K562 (cell line): ENCODE measurements around the gene MEGF10. TPM values are rescaled to one million over a fixed set of nuclear protein-coding genes. Genes with fewer than 3 reads are reported as not detected.

Experiments
- ATAC-seq: fragments of 200-7000 bp; cut with Tn5 transposase; 3 replicates; pipeline ENCODE4 v1.9.1; 2020; ENCODE audit warnings: moderate library complexity
- BruUV-seq: library from RNA; stranded (reverse); fragments of 400-500 nt; replicated peaks from 2 replicates; lab custom pipeline; 2021; lab: Mats Ljungman, UMichigan
- CTCF ChIA-PET: fragments of 300-600 bp; formaldehyde crosslinking; extraction: SDS; loops from one replicate; lab custom pipeline; 2021; ENCODE audit warnings: low intra/inter-chr PET ratio; lab: Yijun Ruan, JAX
- POLR2A ChIA-PET: fragments of 300-600, 350-650 bp; sonication (Branson Sonifier 250); formaldehyde crosslinking; extraction: SDS; loops from one replicate; lab custom pipeline; 2021; ENCODE audit warnings: antibody characterized with exemption, inconsistent platforms; lab: Yijun Ruan, JAX
- DNase-seq, 4 experiments: peaks; one replicate each; pipeline versions ENCODE4 v3.0.0 to v3.0.0-alpha.2; 2011 to 2018; ENCODE audit warnings: low spot score in 3 of 4, mixed read lengths in 3 of 4; ENCODE audit errors: extremely low read depth in 1 of 4
- FAIRE-seq: peaks from 2 replicates; lab custom pipeline; 2011; peaks lifted over from hg19 to GRCh38; lab: Jason Lieb, UNC
- H2AFZ ChIP-seq: 2 replicates; pipeline ENCODE4 v1.6.0; 2011; ENCODE audit warnings: low read depth, low read length, control low read depth, inconsistent platforms
- H3K27ac ChIP-seq: fragments of 200-600 bp; 3 replicates; pipeline ENCODE4 v1.8.0; 2011; ENCODE audit warnings: low read depth, mild to moderate bottlenecking, control low read depth, inconsistent platforms, low read length, moderate library complexity, mixed read lengths; ENCODE audit errors: extremely low read depth
- H3K27me3 ChIP-seq, 2 experiments: fragments of 300-600 bp in 1 of 2; 2 replicates in 1 of 2; 3 replicates in 1 of 2; pipeline versions ENCODE4 v1.6.0 to v1.8.0; 2011; ENCODE audit warnings: inconsistent platforms in 2 of 2, low read length in 2 of 2, mild to moderate bottlenecking in 1 of 2, mixed read lengths in 1 of 2, moderate library complexity in 1 of 2; ENCODE audit not compliant: control insufficient read depth in 2 of 2, insufficient read depth in 2 of 2
- H3K36me3 ChIP-seq: fragments of 300-600 bp; 3 replicates; pipeline ENCODE4 v1.8.0; 2011; ENCODE audit warnings: mild to moderate bottlenecking, low read length, inconsistent platforms; ENCODE audit not compliant: control insufficient read depth, insufficient read depth
- H3K4me1 ChIP-seq, 2 experiments: fragments of 200-600 bp in 1 of 2; replicated peaks in 1 of 2; 2 replicates in 1 of 2; 3 replicates in 1 of 2; pipeline versions ENCODE4 v1.5.1 to v1.8.0; 2011; ENCODE audit warnings: inconsistent platforms in 2 of 2, low read length in 2 of 2, mild to moderate bottlenecking in 1 of 2, mixed read lengths in 1 of 2, moderate library complexity in 1 of 2; ENCODE audit not compliant: control insufficient read depth in 2 of 2, insufficient read depth in 2 of 2
- H3K4me2 ChIP-seq: 2 replicates; pipeline ENCODE4 v1.6.1; 2011; ENCODE audit warnings: low read length, control low read depth, inconsistent platforms, mixed read lengths; ENCODE audit not compliant: insufficient read depth
- H3K4me3 ChIP-seq: fragments of 200-600 bp; sonication (generic), shearing (Covaris generic); 2 replicates; pipeline ENCODE4 v1.5.1; 2016; ENCODE audit warnings: control low read depth, inconsistent platforms
- H3K79me2 ChIP-seq: fragments of 200-600 bp; 3 replicates; pipeline ENCODE4 v1.8.0; 2011; ENCODE audit warnings: low read length, inconsistent platforms; ENCODE audit not compliant: control insufficient read depth, insufficient read depth
- H3K9ac ChIP-seq, 2 experiments: 2 replicates each; pipeline versions ENCODE4 v1.6.0 to v1.6.1; 2011; ENCODE audit warnings: low read depth in 2 of 2, low read length in 2 of 2, control low read depth in 1 of 2, inconsistent platforms in 1 of 2, mild to moderate bottlenecking in 1 of 2, mixed read lengths in 1 of 2; ENCODE audit not compliant: insufficient read depth in 1 of 2
- H3K9me1 ChIP-seq: one replicate; pipeline ENCODE4 v1.6.0; 2011; ENCODE audit warnings: inconsistent platforms, mild to moderate bottlenecking, low read length, moderate library complexity; ENCODE audit not compliant: control insufficient read depth, insufficient read depth
- H3K9me3 ChIP-seq: replicated peaks from 2 replicates; pipeline ENCODE4 v1.5.1; 2011; ENCODE audit warnings: low read depth, low read length, inconsistent platforms; ENCODE audit not compliant: control insufficient read depth, insufficient read depth
- H4K20me1 ChIP-seq: replicated peaks from 2 replicates; pipeline ENCODE4 v1.6.1; 2011; ENCODE audit warnings: low read length, inconsistent platforms, mixed read lengths; ENCODE audit not compliant: control insufficient read depth, insufficient read depth
- CEBPB ChIP-seq: fragments of 450-650 bp; IDR thresholded peaks from 2 replicates; pipeline ENCODE4 v1.6.1; 2016; ENCODE audit warnings: missing genetic modification characterization, missing compliant biosample characterization
- MAFK ChIP-seq: IDR thresholded peaks from 2 replicates; pipeline ENCODE4 v1.6.1; 2011; ENCODE audit warnings: low read length, improper control_type of control experiment
- NONO ChIP-seq, 2 experiments: fragments of 200-400 bp in 1 of 2; fragments of 450-650 bp in 1 of 2; formaldehyde crosslinking in 1 of 2; IDR thresholded peaks; 2 replicates each; pipeline ENCODE4 v1.6.1; 2017; ENCODE audit warnings: low read depth in 2 of 2, mild to moderate bottlenecking in 2 of 2, moderate library complexity in 2 of 2, low read length in 1 of 2
- PHB ChIP-seq: fragments of 250-450 bp; sonication (Bioruptor Pico); IDR thresholded peaks from 2 replicates; pipeline ENCODE4 v1.5.0; 2021
- PHTF2 ChIP-seq: fragments of 250-450 bp; sonication (Bioruptor Pico); IDR thresholded peaks from 2 replicates; pipeline ENCODE4 v1.5.0; 2021; ENCODE audit warnings: mild to moderate bottlenecking
- PTBP1 ChIP-seq: fragments of 200-400 bp; formaldehyde crosslinking; IDR thresholded peaks from 2 replicates; pipeline ENCODE4 v1.6.1; 2017; ENCODE audit warnings: low read depth, low read length
- ZNF175 ChIP-seq: fragments of 200-800 bp; sonication (Bioruptor generic); IDR thresholded peaks from 2 replicates; pipeline ENCODE4 v1.6.1; 2016; ENCODE audit warnings: low read depth, mild to moderate bottlenecking, missing genetic modification characterization, missing compliant biosample characterization
- ZNF79 ChIP-seq: fragments of 250-450 bp; sonication (Bioruptor Pico); IDR thresholded peaks from 2 replicates; pipeline ENCODE4 v1.4.0; 2020; ENCODE audit warnings: low read depth, mild to moderate bottlenecking, moderate library complexity
- ZZZ3 ChIP-seq: fragments of 450-650 bp; IDR thresholded peaks from 2 replicates; pipeline ENCODE4 v1.6.1; 2016; ENCODE audit warnings: antibody characterized with exemption, mild to moderate bottlenecking, moderate library complexity
- WGBS: fragments of 100-300 bp; shearing (Covaris generic); methylation state at CpG from one replicate; pipeline ENCODE4 v1.1.6; 2016; ENCODE audit warnings: low coverage, mixed read lengths; ENCODE audit not compliant: insufficient coverage; ENCODE audit errors: missing lambda C conversion rate; 5-methylcytosine and 5-hydroxymethylcytosine counted together
- in situ Hi-C: fragments of 300-500 bp; cut with MboI; formaldehyde crosslinking; loops from 4 replicates; pipeline ENCODE4 v1.15.0; 2018; ENCODE audit warnings: inconsistent platforms, mixed read lengths
- intact Hi-C: fragments of 100-400 bp; cut with micrococcal nuclease; formaldehyde crosslinking; loops from 2 replicates; pipeline ENCODE4 v1.14.2; 2022
- polyA plus RNA-seq, 8 experiments: library from polyadenylated mRNA; depleted of rRNA in 4 of 8; stranded (reverse) in 5 of 8; unstranded in 3 of 8; fragments of >200 nt; fragmentation: Nextera tagmentation in 2 of 8; fragmentation: Illumina TruSeq in 1 of 8; extraction: Ambion mirVana in 2 of 8; extraction: Trizol in 1 of 8; gene quantifications; 2 replicates each; pipeline versions ENCODE4 v1.2.1 to v1.2.3, GENCODE V29; 2011 to 2014; ENCODE audit warnings: inconsistent platforms in 1 of 8, missing spikeins in 1 of 8
- total RNA-seq, 7 experiments: library from RNA; depleted of rRNA in 6 of 7; stranded (reverse); fragments of >200 nt in 6 of 7; fragmentation: Illumina TruSeq in 2 of 7; extraction: Trizol in 2 of 7; gene quantifications; 2 replicates each; pipeline versions ENCODE4 v1.2.1 to v1.2.3, GENCODE V29; 2011 to 2021; ENCODE audit warnings: low replicate concordance in 1 of 7

Gene MEGF10
- total and polyA plus RNA-seq, 9 of the 15 experiments (the other 6 are each of a cell fraction or from before 2014, with no cell fraction given) = 0.07 TPM; not detected in 8

GRCh38 chr5:127402361-127402760, 111.8 kb downstream of the MEGF10 start:
- H3K79me2 ChIP-seq = no peaks in the 10 kb centered on the region
- H3K4me2 ChIP-seq = no peak overlapping the region
- H3K9me1 ChIP-seq = no peaks in the 10 kb centered on the region
- in situ Hi-C loops = no loop called here
- WGBS = 0% methylated on average over 5 of the region's 5 CpGs
- no peaks in the 10 kb centered on the region for H3K9me3 ChIP-seq
- no peak overlapping the region for H3K27ac ChIP-seq
- ChIA-PET CTCF (no interaction called here), POLR2A (no interaction called here)
- H4K20me1 ChIP-seq = no peaks in the 10 kb centered on the region
- intact Hi-C loops = no loop called here
- no peaks in the 10 kb centered on the region for H3K36me3 ChIP-seq
- no peak overlapping the region for H2AFZ ChIP-seq
- H3K4me1 ChIP-seq = no peaks in the 10 kb centered on the region
- FAIRE-seq (no peak), DNase-seq (no peak), ATAC-seq (no peak)
- no TSS peak for BruUV-seq
- TF ChIP-seq CEBPB (tag) (no peak), ZNF175 (CRISPR knock-in tag) (no peak), ZNF79 (no peak), PTBP1 (no peak), NONO (IDR thresholded peaks at IDR 0.05; ENCODE audit: low read depth in 2 of 2, low read length in 1 of 2) (no peak), MAFK (no peak), PHB (CRISPR knock-in tag) (no peak), PHTF2 (no peak), ZZZ3 (no peak)
- H3K27me3 ChIP-seq = no peaks in the 10 kb centered on the region; a peak in 1 of 5 replicates
- H3K4me3 ChIP-seq = no peak overlapping the region
- H3K9ac ChIP-seq = no peak overlapping the region
